WTC11 (cell line): Measurements from ENCODE around the gene GTF2I. TPM values are rescaled to one million over a fixed set of nuclear protein-coding genes. Genes with fewer than 3 reads are reported as not detected.

Experiments used
- ATAC-seq: fragments of 200-7000 bp; cut with Tn5 transposase; 2 replicates; pipeline ENCODE4 v1.10.0; 2021; ENCODE audit warnings: mild to moderate bottlenecking, moderate library complexity
- CTCF ChIA-PET: fragments of 300-600 bp; sonication (Branson Sonifier 250); formaldehyde crosslinking; loops from one replicate; lab custom pipeline; 2021; ENCODE audit warnings: antibody characterized with exemption; lab: Charles Lee
- POLR2A ChIA-PET: fragments of 350-600 bp; sonication (Branson Sonifier 250); formaldehyde crosslinking; loops from one replicate; lab custom pipeline; 2021; ENCODE audit warnings: antibody characterized with exemption; lab: Charles Lee
- DNase-seq: peaks from one replicate; pipeline ENCODE4 v3.0.0; 2021; ENCODE audit warnings: low spot score
- H3K27ac Mint-ChIP-seq: 2 replicates; pipeline ENCODE4 v1.8.0; 2021; ENCODE audit warnings: mixed read lengths
- H3K27me3 Mint-ChIP-seq: 2 replicates; pipeline ENCODE4 v1.8.0; 2021; ENCODE audit warnings: low read depth, mild to moderate bottlenecking, moderate library complexity, mixed read lengths
- H3K36me3 Mint-ChIP-seq: 2 replicates; pipeline ENCODE4 v1.8.0; 2021; ENCODE audit warnings: mixed read lengths
- H3K4me1 Mint-ChIP-seq: 2 replicates; pipeline ENCODE4 v1.8.0; 2022; ENCODE audit warnings: mixed read lengths
- H3K4me3 Mint-ChIP-seq: 2 replicates; pipeline ENCODE4 v1.8.0; 2021; ENCODE audit warnings: mild to moderate bottlenecking, moderate library complexity, mixed read lengths
- H3K9me3 Mint-ChIP-seq: 2 replicates; pipeline ENCODE4 v1.8.0; 2021; ENCODE audit warnings: mixed read lengths
- AR ChIP-seq: fragments of 250-450 bp; sonication (Bioruptor Pico); IDR thresholded peaks from 2 replicates; pipeline ENCODE4 v1.9.0; 2021; ENCODE audit warnings: mild to moderate bottlenecking
- CTCF ChIP-seq: fragments of 200-600 bp; IDR thresholded peaks from 2 replicates; pipeline ENCODE4 v1.8.0; 2022; ENCODE audit warnings: antibody characterized with exemption
- E2F5 ChIP-seq: sonication (generic); formaldehyde crosslinking; IDR thresholded peaks from 2 replicates; pipeline ENCODE4 v1.8.1; 2022; ENCODE audit warnings: mild to moderate bottlenecking, moderate library complexity, missing genetic modification reagents
- FOXP1 ChIP-seq: sonication (generic); formaldehyde crosslinking; IDR thresholded peaks from 2 replicates; pipeline ENCODE4 v1.8.0; 2022; ENCODE audit warnings: missing genetic modification reagents, mild to moderate bottlenecking, moderate library complexity, borderline replicate concordance
- FOXP4 ChIP-seq: sonication (generic); formaldehyde crosslinking; IDR thresholded peaks from 2 replicates; pipeline ENCODE4 v1.8.0; 2022; ENCODE audit warnings: mild to moderate bottlenecking, missing genetic modification reagents
- GRHL2 ChIP-seq: fragments of 250-450 bp; sonication (Bioruptor Pico); IDR thresholded peaks from 2 replicates; pipeline ENCODE4 v1.8.0; 2022; ENCODE audit warnings: mild to moderate bottlenecking, moderate library complexity; ENCODE audit not compliant: insufficient replicate concordance, severe bottlenecking
- JUN ChIP-seq: sonication (generic); formaldehyde crosslinking; IDR thresholded peaks from 2 replicates; pipeline ENCODE4 v1.8.0; 2023; ENCODE audit warnings: mild to moderate bottlenecking, missing genetic modification reagents
- MYBL2 ChIP-seq: sonication (generic); formaldehyde crosslinking; IDR thresholded peaks from 2 replicates; pipeline ENCODE4 v1.8.1; 2023; ENCODE audit warnings: mild to moderate bottlenecking, moderate library complexity, missing genetic modification reagents
- NFATC4 ChIP-seq: fragments of 250-450 bp; sonication (Bioruptor Pico); IDR thresholded peaks from 2 replicates; pipeline ENCODE4 v1.9.0; 2021; ENCODE audit warnings: mild to moderate bottlenecking
- PRDM15 ChIP-seq: sonication (generic); formaldehyde crosslinking; IDR thresholded peaks from 2 replicates; pipeline ENCODE4 v1.8.0; 2022; ENCODE audit warnings: missing genetic modification reagents
- RELA ChIP-seq: sonication (generic); formaldehyde crosslinking; IDR thresholded peaks from 2 replicates; pipeline ENCODE4 v1.8.1; 2022; ENCODE audit warnings: missing genetic modification reagents, mild to moderate bottlenecking, borderline replicate concordance
- SMAD3 ChIP-seq: sonication (generic); formaldehyde crosslinking; IDR thresholded peaks from 2 replicates; pipeline ENCODE4 v1.8.0; 2022; ENCODE audit warnings: missing genetic modification reagents, mild to moderate bottlenecking, borderline replicate concordance
- SP1 ChIP-seq: sonication (generic); formaldehyde crosslinking; conservative IDR thresholded peaks from 2 replicates; pipeline ENCODE4 v1.8.1; 2022; ENCODE audit warnings: missing genetic modification reagents
- TEAD1 ChIP-seq: sonication (generic); formaldehyde crosslinking; IDR thresholded peaks from 2 replicates; pipeline ENCODE4 v1.8.0; 2022; ENCODE audit warnings: mild to moderate bottlenecking, missing genetic modification reagents
- ZNF263 ChIP-seq: sonication (generic); formaldehyde crosslinking; IDR thresholded peaks from 2 replicates; pipeline ENCODE4 v1.8.1; 2022; ENCODE audit warnings: low read depth, mild to moderate bottlenecking, moderate library complexity, missing genetic modification reagents
- total RNA-seq: library from RNA; stranded (reverse); gene quantifications from 3 replicates; pipeline ENCODE4 v1.2.3, GENCODE V29; 2021
- TF ChIP-seq, protein P1 (sequence below): fragments of 250-450 bp; sonication (Bioruptor Pico); IDR thresholded peaks from 2 replicates; pipeline ENCODE4 v1.8.0; 2021; ENCODE audit warnings: mild to moderate bottlenecking
- TF ChIP-seq, protein P2 (sequence below): sonication (generic); formaldehyde crosslinking; IDR thresholded peaks from 2 replicates; pipeline ENCODE4 v1.8.1; 2023; ENCODE audit warnings: mild to moderate bottlenecking, moderate library complexity, missing genetic modification reagents

Gene GTF2I
- total RNA-seq, 1 experiment from 2014 or later = 308 TPM

- 0 out of 2 replicates have a peak, but pooled peaks have one; percentile 43 for TF ChIP-seq AR (CRISPR knock-in tag)
- TF ChIP-seq FOXP4 (CRISPR knock-in tag) = peak; percentile 24; the same call in 1 of the 2 replicates
- peak; percentile 77 for TF ChIP-seq NFATC4 (CRISPR knock-in tag)
- TF ChIP-seq MYBL2 (CRISPR knock-in tag) = peak; percentile 51; the same call in 1 of the 2 replicates
Measured at GRCh38 chr7:74656837-74657691, 454 bp upstream of the GTF2I start (continued).

GRCh38 chr7:74658178-74659004, 873 bp downstream of the GTF2I start:
- Mint-ChIP-seq H3K27me3 (no peaks in the 10 kb centered on the region; the same call in 1 of the 2 replicates), H3K4me3 (peak overlapping the region; percentile 87), H3K36me3 (no peaks in the 10 kb centered on the region), H3K4me1 (peaks cover 52% of the 10 kb centered on the region), H3K27ac (peak overlapping the region; percentile 100), H3K9me3 (no peaks in the 10 kb centered on the region)
- ChIA-PET CTCF (interaction anchor here (0.6 to 0.7 kb wide), 3 partner anchors 35 to 452 kb away, joined by 4 to 9 read pairs (median 5); no protein-coding TSS in a partner anchor), POLR2A (interaction anchor here (0.6 to 1.9 kb wide), 15 partner anchors 12 to 1605 kb away, joined by 3 to 8 read pairs (median 5); no protein-coding TSS in a partner anchor)
- ATAC-seq = peak; percentile 60
- peak; percentile 95 for DNase-seq
- no peak for TF ChIP-seq CTCF
- no peak for TF ChIP-seq PRDM15 (CRISPR knock-in tag)
- TF ChIP-seq FOXP1 (CRISPR knock-in tag) = peak; percentile 26; the same call in 1 of the 2 replicates
- TF ChIP-seq SP1 (CRISPR knock-in tag) = peak; percentile 77; the same call in 1 of the 2 replicates
- TF ChIP-seq, protein P1, sequence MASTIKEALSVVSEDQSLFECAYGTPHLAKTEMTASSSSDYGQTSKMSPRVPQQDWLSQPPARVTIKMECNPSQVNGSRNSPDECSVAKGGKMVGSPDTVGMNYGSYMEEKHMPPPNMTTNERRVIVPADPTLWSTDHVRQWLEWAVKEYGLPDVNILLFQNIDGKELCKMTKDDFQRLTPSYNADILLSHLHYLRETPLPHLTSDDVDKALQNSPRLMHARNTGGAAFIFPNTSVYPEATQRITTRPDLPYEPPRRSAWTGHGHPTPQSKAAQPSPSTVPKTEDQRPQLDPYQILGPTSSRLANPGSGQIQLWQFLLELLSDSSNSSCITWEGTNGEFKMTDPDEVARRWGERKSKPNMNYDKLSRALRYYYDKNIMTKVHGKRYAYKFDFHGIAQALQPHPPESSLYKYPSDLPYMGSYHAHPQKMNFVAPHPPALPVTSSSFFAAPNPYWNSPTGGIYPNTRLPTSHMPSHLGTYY (CRISPR knock-in tag) = no peak
- no peak for TF ChIP-seq GRHL2 (CRISPR knock-in tag)
- TF ChIP-seq E2F5 (CRISPR knock-in tag) = peak; percentile 56; the same call in 1 of the 2 replicates
- TF ChIP-seq SMAD3 (CRISPR knock-in tag) = no peak
- TF ChIP-seq JUN (CRISPR knock-in tag) = no peak
- TF ChIP-seq, protein P2, sequence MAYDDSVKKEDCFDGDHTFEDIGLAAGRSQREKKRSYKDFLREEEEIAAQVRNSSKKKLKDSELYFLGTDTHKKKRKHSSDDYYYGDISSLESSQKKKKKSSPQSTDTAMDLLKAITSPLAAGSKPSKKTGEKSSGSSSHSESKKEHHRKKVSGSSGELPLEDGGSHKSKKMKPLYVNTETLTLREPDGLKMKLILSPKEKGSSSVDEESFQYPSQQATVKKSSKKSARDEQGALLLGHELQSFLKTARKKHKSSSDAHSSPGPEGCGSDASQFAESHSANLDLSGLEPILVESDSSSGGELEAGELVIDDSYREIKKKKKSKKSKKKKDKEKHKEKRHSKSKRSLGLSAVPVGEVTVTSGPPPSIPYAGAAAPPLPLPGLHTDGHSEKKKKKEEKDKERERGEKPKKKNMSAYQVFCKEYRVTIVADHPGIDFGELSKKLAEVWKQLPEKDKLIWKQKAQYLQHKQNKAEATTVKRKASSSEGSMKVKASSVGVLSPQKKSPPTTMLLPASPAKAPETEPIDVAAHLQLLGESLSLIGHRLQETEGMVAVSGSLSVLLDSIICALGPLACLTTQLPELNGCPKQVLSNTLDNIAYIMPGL (CRISPR knock-in tag) = 0 out of 2 replicates have a peak, but pooled peaks have one; percentile 28
- 0 out of 2 replicates have a peak, but pooled peaks have one; percentile 14 for TF ChIP-seq TEAD1 (CRISPR knock-in tag)
- TF ChIP-seq RELA (CRISPR knock-in tag) = no peak
- 0 out of 2 replicates have a peak, but pooled peaks have one; percentile 7 for TF ChIP-seq ZNF263 (CRISPR knock-in tag)
